HUES6 (cell line): ENCODE data around the gene RSPH10B.
"Not testable (repeated sequence)": the region's sequence is repeated elsewhere in the genome, so short reads cannot be mapped to it uniquely, and the experiment has no call there.

Experiments
- H3K27ac ChIP-seq: 2 replicates; pipeline ENCODE4 v1.7.0; 2013; ENCODE audit warnings: low read depth, mild to moderate bottlenecking, low read length, inconsistent platforms
- H3K27me3 ChIP-seq: 2 replicates; pipeline ENCODE4 v1.6.1; 2013; ENCODE audit warnings: low read length; ENCODE audit not compliant: control insufficient read depth, insufficient read depth
- H3K36me3 ChIP-seq: 2 replicates; pipeline ENCODE4 v1.6.1; 2013; ENCODE audit warnings: low read length; ENCODE audit not compliant: control insufficient read depth, insufficient read depth
- H3K4me1 ChIP-seq: 2 replicates; pipeline ENCODE4 v1.6.1; 2013; ENCODE audit warnings: low read length; ENCODE audit not compliant: control insufficient read depth, insufficient read depth
- H3K4me3 ChIP-seq: 2 replicates; pipeline ENCODE4 v1.5.1; 2013; ENCODE audit warnings: low read depth, low read length
- H3K9ac ChIP-seq: one replicate; pipeline ENCODE4 v1.6.1; 2013; ENCODE audit warnings: mild to moderate bottlenecking, low read length
- H3K9me3 ChIP-seq: 2 replicates; pipeline ENCODE4 v1.6.1; 2013; ENCODE audit warnings: low read depth, low read length; ENCODE audit not compliant: control insufficient read depth, insufficient read depth

The RSPH10B gene

GRCh38 chr7:5884431-5884830, 86.1 kb downstream of the RSPH10B start:
- not testable (repeated sequence) for H3K9ac ChIP-seq, H3K27ac ChIP-seq, H3K36me3 ChIP-seq, H3K4me3 ChIP-seq, H3K27me3 ChIP-seq, H3K9me3 ChIP-seq, H3K4me1 ChIP-seq

- H3K36me3 ChIP-seq, H3K4me3 ChIP-seq, H3K9ac ChIP-seq, H3K27me3 ChIP-seq, H3K27ac ChIP-seq, H3K4me1 ChIP-seq, H3K9me3 ChIP-seq: not testable (repeated sequence)
Measured at GRCh38 chr7:5880106-5880505, 90.4 kb downstream of the RSPH10B start.

GRCh38 chr7:5879591-5879990, 90.9 kb downstream of the RSPH10B start:
- not testable (repeated sequence) for H3K9ac ChIP-seq, H3K36me3 ChIP-seq, H3K4me3 ChIP-seq, H3K27me3 ChIP-seq, H3K9me3 ChIP-seq, H3K4me1 ChIP-seq, H3K27ac ChIP-seq
